ENCODE results near the gene SEMA3B. TPM values are rescaled to one million over a fixed set of nuclear protein-coding genes. Genes with fewer than 3 reads are reported as not detected.
A peak's percentile ranks its signal among the peaks of the same experiment; 100 is the strongest.

SEMA3B gene
- total and polyA plus RNA-seq, 2 of the 4 experiments (the other 2 are of a cell fraction) = 4.3 to 29.3 TPM

DNA sequence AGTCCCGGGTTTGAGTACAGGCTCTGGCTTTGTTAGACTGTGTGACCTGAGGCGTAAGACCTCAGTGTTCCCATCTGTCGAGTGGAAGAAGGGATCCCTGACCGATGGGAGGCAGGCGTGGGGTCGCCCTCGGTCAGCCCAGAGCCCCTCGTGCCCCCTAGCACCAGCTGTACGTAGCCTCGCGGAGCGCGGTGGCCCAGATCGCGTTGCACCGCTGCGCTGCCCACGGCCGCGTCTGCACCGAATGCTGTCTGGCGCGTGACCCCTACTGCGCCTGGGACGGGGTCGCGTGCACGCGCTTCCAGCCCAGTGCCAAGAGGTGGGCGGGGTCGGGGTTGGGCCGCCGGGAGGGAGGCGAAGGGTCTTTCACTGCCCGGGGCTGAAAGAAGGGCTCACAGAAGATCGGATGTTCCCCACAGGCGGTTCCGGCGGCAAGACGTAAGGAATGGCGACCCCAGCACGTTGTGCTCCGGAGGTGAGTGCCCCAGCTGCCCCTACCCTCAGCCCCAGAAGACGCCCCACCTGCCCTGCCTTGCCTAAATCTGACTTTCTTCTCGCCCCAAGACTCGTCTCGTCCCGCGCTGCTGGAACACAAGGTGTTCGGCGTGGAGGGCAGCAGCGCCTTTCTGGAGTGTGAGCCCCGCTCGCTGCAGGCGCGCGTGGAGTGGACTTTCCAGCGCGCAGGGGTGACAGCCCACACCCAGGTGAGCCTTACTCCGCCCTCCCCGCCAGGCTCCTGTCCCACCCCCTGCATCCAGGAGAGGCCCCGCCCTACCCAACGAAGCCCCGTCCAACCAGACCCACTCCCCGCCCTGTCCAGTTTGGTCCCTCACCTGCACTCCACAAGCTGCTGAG lies 6.4 kb downstream of the SEMA3B start:
- H4K20me1 ChIP-seq (ENCODE audit: insufficient read depth, low read length) = no peaks in the 10 kb centered on the region
- no peak overlapping the region for H3K4me2 ChIP-seq (ENCODE audit: low read depth, low read length)
- H2BK120ac ChIP-seq (ENCODE audit: low read depth, low read length) = no peak overlapping the region
- no peak overlapping the region for H3K27ac ChIP-seq (ENCODE audit: insufficient read depth, low read length)
- H4K8ac ChIP-seq (ENCODE audit: low read depth in 2 of 2, low read length in 2 of 2) = no peak overlapping the region
- ChIA-PET POLR2A (ENCODE audit: unreplicated experiment) (no interaction called here), CTCF (interaction anchor here (0.7 kb wide), 1 partner anchor 50 kb away, joined by 3 read pairs; no protein-coding TSS in a partner anchor)
- no peak for ATAC-seq (ENCODE audit: low read depth)
- no peak overlapping the region for H3K4me3 ChIP-seq (ENCODE audit: insufficient read depth, low read depth, low read length)
- H2BK15ac ChIP-seq (ENCODE audit: low read depth, low read length) = no peak overlapping the region
- peaks cover 4% of the 10 kb centered on the region; the same call in 1 of the 2 replicates for H3K9me1 ChIP-seq (ENCODE audit: insufficient read depth, low read length)
- intact Hi-C loops (cut with micrococcal nuclease) (no loop called here), in situ Hi-C loops (cut with MboI; ENCODE audit: low sequenced_read_pairs) (no loop called here), dilution Hi-C loops (cut with HindIII; ENCODE audit: low sequenced_read_pairs, unreplicated experiment) (no loop called here)
- H3K4me1 ChIP-seq (ENCODE audit: control insufficient read depth, insufficient read depth, low read length) = peaks cover 9% of the 10 kb centered on the region
- no peak overlapping the region for H3K4ac ChIP-seq (ENCODE audit: low read depth, low read length)
- H3K36me3 ChIP-seq (ENCODE audit: control insufficient read depth, insufficient read depth, low read length) = peaks cover 20% of the 10 kb centered on the region; the same call in 1 of the 2 replicates
- H3K9me3 ChIP-seq (ENCODE audit: control insufficient read depth, insufficient read depth, low read length) = no peaks in the 10 kb centered on the region
- H4K91ac ChIP-seq (ENCODE audit: insufficient read depth, low read depth, low read length) = no peak overlapping the region
- H3K9ac ChIP-seq (ENCODE audit: low read depth, low read length) = no peak overlapping the region
- no peaks in the 10 kb centered on the region for H3K27me3 ChIP-seq (ENCODE audit: control insufficient read depth, insufficient read depth, low read length)
- H2AK9ac ChIP-seq (replicated peaks; ENCODE audit: low read depth, low read length, poor library complexity) = peak overlapping the region; percentile 24
- WGBS, 2 experiments (ENCODE audit: extremely low coverage in 2 of 2, insufficient read length in 1 of 2) = 49% methylated on average over 32 of the region's 65 CpGs; no CpG with 5 or more reads in 1 of the 2 experiments
- no peak overlapping the region for H3K23ac ChIP-seq (ENCODE audit: low read depth, low read length)
- H3K14ac ChIP-seq (replicated peaks; ENCODE audit: low read depth, low read length) = no peak overlapping the region
- H3K56ac ChIP-seq (ENCODE audit: extremely low read depth, insufficient read depth, low read length) = no peak overlapping the region
- DNase-seq = no peak
- no peak overlapping the region for H2BK20ac ChIP-seq (ENCODE audit: low read depth, low read length)
- no TSS peak for BruUV-seq (replicated peaks)
- H2AK5ac ChIP-seq (ENCODE audit: low read depth, low read length) = no peak overlapping the region
- H2AFZ ChIP-seq (replicated peaks; ENCODE audit: low read length, poor library complexity) = peak overlapping the region; percentile 13
- H4K5ac ChIP-seq (ENCODE audit: low read depth, low read length) = no peak overlapping the region
- peaks cover 3 to 9% of the 10 kb centered on the region in 2 experiments; a peak in 3 of 4 replicates for H3K79me1 ChIP-seq (ENCODE audit: low read depth in 1 of 2, low read length in 2 of 2)
- no peak overlapping the region for H3K18ac ChIP-seq (ENCODE audit: low read depth, low read length)
- no peak overlapping the region for H2BK5ac ChIP-seq (ENCODE audit: low read depth, low read length, poor library complexity, severe bottlenecking)
- TF ChIP-seq BHLHE40 (IDR thresholded peaks at IDR 0.05; ENCODE audit: low read depth, low read length) (no peak), MAZ (IDR thresholded peaks at IDR 0.05; ENCODE audit: borderline replicate concordance, low read depth, low read length) (no peak), NFE2L2 (IDR thresholded peaks at IDR 0.05; ENCODE audit: low read depth, low read length) (no peak), FOS (IDR thresholded peaks at IDR 0.05; ENCODE audit: low read depth, low read length) (no peak), RAD21 (IDR thresholded peaks at IDR 0.05; ENCODE audit: low read length) (no peak), SMC3 (IDR thresholded peaks at IDR 0.05; ENCODE audit: low read depth, low read length) (no peak), RCOR1 (IDR thresholded peaks at IDR 0.05; ENCODE audit: insufficient replicate concordance, low read length) (no peak), MAFK (IDR thresholded peaks at IDR 0.05; ENCODE audit: low read depth, low read length) (no peak), CEBPB (IDR thresholded peaks at IDR 0.05; ENCODE audit: low read depth, low read length) (no peak), MXI1 (IDR thresholded peaks at IDR 0.05; ENCODE audit: borderline replicate concordance, low read depth, low read length) (no peak), POLR2A (IDR thresholded peaks at IDR 0.05; ENCODE audit: low read depth, low read length) (no peak), RFX5 (IDR thresholded peaks at IDR 0.05; ENCODE audit: low read depth, low read length) (no peak)
- TF ChIP-seq, protein P1, sequence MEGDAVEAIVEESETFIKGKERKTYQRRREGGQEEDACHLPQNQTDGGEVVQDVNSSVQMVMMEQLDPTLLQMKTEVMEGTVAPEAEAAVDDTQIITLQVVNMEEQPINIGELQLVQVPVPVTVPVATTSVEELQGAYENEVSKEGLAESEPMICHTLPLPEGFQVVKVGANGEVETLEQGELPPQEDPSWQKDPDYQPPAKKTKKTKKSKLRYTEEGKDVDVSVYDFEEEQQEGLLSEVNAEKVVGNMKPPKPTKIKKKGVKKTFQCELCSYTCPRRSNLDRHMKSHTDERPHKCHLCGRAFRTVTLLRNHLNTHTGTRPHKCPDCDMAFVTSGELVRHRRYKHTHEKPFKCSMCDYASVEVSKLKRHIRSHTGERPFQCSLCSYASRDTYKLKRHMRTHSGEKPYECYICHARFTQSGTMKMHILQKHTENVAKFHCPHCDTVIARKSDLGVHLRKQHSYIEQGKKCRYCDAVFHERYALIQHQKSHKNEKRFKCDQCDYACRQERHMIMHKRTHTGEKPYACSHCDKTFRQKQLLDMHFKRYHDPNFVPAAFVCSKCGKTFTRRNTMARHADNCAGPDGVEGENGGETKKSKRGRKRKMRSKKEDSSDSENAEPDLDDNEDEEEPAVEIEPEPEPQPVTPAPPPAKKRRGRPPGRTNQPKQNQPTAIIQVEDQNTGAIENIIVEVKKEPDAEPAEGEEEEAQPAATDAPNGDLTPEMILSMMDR (conservative IDR thresholded peaks at IDR 0.05; ENCODE audit: low read depth, low read length) = no peak
- TF ChIP-seq, protein P2, sequence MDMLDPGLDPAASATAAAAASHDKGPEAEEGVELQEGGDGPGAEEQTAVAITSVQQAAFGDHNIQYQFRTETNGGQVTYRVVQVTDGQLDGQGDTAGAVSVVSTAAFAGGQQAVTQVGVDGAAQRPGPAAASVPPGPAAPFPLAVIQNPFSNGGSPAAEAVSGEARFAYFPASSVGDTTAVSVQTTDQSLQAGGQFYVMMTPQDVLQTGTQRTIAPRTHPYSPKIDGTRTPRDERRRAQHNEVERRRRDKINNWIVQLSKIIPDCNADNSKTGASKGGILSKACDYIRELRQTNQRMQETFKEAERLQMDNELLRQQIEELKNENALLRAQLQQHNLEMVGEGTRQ (IDR thresholded peaks at IDR 0.05; ENCODE audit: low read depth, low read length) = no peak
- TF ChIP-seq, protein P3, sequence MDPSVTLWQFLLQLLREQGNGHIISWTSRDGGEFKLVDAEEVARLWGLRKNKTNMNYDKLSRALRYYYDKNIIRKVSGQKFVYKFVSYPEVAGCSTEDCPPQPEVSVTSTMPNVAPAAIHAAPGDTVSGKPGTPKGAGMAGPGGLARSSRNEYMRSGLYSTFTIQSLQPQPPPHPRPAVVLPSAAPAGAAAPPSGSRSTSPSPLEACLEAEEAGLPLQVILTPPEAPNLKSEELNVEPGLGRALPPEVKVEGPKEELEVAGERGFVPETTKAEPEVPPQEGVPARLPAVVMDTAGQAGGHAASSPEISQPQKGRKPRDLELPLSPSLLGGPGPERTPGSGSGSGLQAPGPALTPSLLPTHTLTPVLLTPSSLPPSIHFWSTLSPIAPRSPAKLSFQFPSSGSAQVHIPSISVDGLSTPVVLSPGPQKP (IDR thresholded peaks at IDR 0.05; ENCODE audit: borderline replicate concordance, low read depth, low read length) = no peak
